Cerebellar nuclear complex (tissue), 1 donor: ENCODE results near the gene ASPSCR1.
"Not testable (repeated sequence)": the region's sequence is repeated elsewhere in the genome, so short reads cannot be mapped to it uniquely, and the experiment has no call there.

Experiments
- DNase-seq, 2 experiments: peaks; one replicate each; lab custom pipeline; 2025; lab: John Stamatoyannopoulos, UW

Gene ASPSCR1

DNA sequence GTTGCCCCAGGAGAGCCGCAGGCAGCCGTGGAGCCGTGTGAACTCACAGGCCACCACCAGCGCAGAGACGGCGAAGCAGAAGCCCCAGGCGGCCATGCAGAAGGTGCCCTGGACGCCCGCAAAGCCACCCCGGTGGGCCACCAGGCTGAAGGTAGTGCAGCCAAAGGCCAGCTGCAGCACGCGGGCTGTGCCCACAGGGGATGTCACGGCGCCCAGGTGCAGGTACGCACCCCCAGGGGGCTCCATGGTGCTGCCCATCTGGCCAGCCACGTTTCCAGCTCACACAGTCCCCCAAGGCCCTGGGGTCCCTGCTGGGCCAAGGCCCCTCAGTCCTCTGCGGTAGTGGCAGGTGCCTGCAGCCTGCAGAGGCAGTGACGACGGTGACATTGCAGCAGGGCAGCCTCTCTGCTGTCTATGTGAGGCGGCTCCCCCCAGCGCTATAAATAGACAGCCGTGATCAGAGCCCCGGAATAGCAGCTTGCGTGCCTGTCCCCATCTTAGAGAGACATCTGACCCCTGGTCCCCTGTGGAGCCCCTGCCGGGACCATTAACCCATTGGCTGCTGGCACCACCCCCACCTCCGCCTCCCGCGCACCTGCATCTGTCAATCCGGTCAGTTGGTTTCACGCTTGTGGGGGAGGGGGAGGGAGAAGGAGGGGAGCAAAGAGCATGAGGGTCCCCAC lies 35.8 kb upstream of the ASPSCR1 start:
- no peak for DNase-seq

DNA sequence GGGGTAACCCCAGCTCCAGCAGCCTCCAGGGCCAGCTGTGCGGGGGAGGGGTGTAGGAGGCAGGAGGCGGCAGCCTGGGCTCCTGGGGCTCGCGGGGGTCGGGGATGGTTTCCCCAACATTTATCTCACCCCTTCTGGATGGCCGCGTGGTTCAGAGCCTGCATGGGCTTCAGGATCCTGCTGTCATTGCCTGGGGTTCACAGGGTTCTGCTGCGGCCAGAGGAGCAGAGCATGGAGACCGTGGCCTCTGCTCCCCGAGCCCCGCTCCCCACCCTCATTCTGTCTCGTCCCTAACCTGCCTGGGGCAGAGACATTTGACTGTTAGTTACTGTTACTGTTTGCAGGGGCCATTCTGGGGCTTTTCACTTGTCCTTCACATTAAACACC lies 35.3 kb upstream of the ASPSCR1 start:
- DNase-seq: no peak

DNA sequence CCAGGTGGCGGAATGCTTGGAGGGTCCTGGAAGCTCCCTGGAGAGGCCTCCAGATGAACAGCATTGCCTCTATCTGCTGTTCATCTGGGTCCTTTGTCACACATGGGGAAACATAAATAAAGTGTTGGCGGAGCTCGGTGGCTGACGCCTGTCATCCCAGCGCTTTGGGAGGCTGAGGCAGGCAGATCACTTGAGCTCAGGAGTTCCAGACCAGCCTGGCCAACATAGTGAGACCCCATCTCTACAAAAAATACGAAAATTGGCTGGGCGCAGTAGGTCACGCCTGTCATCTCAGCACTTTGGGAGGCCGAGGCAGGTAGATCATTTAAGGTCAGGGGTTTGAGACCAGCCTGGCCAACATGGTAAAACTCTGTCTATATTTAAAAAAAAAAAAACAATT lies 32.6 kb upstream of the ASPSCR1 start:
- no peak for DNase-seq

DNA sequence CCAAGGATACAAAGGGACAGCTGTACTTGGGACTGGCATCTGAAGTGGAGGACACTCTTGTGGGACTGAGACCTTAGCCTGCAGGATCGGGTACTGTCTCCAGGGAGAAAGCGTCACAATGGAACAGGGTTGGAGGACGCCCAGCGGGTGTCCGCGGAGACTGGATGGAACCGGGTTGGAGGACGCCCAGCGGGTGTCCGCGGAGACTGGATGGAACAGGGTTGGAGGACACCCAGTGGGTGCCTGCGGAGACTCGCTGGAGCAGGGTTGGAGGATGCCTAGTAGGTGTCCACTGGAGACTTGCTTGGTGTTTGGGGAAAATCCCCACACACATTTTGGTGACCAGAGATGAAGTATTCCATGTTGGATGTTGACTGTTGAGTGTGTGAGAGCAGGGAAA lies 30.2 kb upstream of the ASPSCR1 start, which contains the start of gene MYADML2:
MYADML2 (minus strand) TSS at position 45 of the 400 bp plus-strand sequence. CDS start 5,492 bp downstream, outside the sequence.
- no peak for DNase-seq

DNA sequence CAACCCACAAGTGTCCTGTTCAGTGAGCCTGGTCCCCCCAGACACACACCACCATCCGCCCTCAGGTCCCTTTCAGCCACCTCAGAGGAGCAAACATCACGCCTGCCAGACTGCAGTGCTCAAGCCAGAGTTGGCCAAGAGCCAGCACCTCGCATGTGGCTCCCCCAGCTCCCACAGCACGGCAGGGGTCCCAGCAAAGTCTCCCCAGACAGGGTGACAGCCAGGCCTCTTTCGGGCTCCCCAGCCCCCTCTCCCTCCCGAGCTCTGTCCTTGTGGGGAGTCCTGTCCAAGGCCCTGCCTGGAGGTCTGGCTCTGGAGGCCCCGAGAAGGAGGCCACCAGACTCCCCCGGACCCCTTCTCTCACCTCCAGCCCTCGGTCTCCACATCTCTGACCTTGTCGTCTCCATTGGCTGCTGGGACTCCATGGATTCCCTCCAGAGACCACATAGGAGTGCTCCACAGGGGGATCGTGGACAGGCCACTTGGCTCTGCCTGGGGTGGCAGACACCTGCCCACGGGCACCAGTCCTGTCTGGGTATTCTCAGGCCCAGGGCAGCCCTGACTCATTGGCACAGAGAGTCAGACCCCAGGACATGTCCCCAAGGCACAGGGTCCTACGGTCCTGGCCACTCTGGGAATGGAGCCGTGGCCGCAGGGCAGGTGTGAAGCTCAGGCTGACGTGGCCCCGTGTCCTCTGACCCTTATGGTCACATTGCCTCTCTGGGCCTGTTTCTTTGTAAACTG lies 28.6 kb upstream of the ASPSCR1 start:
- no peak for DNase-seq

DNA sequence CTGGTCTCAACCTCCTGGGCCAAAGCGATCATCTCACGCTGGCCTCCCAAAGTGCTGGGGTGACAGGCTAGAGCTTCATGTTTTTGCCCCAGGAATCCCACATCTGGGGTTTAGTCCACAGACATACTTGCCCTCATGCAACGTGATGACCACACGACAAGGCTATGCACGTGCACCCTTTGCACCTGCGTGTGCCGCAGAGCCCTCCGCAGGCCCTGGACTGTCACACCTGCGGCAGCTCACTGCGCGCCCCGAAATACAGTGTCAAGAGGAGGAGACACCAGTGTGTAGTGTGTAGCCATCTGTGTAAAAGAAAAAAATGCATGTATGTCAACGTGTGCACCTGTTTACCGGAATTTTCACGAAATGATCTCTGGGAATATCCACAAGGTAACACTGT lies 26.9 kb upstream of the ASPSCR1 start:
- DNase-seq: no peak

DNA sequence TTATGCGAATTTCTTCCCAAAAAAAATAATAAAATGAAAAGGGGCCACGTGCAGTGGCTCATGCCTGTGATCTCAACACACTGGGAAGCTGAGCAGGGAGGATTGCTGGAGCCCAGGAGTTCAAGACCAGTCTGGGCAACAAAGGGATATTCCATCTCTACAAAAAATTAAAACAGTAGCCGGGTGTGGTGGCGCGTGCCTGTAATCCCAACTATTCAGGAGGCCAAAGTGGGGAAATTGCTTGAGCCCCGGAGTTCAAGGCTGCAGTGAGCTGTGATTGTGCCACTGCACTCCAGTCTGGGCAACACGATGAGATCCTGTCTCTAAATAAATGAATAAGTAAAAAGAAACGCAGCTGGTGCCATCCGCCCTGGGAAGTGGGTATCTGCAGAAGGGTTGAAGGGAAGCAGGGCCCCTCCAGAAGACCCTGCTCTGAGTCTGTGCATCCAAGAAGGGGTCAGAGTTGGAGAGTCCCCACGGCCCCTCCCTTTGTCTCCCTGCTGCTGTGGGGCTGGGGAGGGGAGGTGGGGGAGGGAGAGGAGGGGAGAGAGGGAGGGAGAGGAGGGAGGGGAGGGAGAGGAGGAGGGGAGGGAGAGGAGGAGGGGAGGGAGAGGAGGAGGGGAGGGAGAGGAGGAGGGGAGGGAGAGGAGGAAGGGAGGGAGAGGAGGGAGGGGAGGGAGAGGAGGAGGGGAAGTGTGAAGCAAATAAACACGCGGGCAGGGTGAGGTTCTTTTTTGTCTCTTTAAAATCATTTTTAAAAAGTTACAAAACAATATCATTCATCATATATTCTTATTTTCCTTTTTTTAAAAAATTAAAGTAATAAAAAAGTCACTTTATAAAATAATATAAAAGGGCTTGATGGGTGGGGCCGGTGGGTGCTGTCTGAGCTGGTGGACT lies 25.4 kb upstream of the ASPSCR1 start:
- DNase-seq: no peak

DNA sequence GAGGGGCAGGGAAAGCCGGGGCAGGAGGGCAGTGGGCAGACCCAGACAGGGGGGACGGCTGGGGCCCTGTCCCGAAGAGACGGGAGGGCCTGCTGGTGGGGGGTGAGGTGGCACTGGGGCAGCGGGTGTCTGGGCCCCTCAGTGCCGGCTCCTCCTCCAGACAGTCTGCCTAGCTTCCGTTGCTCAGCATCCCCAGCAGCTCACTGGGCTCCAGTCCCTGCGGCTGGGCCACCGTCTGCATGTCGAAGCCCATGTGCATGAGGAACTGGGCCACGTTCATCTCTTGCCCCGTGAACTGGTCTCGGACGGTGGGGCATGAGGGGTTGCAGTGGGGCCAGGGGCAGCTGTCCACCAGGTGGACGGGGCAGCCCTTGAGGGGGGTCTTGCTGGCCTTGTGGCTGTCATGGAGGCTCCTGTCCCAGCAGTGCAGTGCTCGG lies 24.6 kb upstream of the ASPSCR1 start:
- DNase-seq: no peak

DNA sequence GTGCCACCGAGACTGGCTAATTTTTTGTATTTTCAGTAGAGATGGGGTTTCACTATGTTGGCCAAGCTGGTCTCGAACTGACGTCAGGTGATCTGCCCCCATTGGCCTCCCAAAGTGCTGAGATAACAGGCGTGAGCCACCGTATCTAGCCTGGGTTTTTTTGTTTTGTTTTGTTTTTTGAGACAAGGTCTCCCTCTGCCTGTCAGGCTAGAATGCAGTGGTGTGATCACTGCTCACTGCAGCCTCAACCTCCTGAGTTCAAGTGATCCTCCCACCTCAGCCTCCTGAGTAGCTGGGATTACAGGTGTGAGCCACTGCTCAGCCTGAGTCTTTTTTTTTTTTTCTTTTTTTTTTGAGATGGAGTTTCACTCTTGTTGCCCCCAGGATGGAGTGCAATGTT lies 24.0 kb upstream of the ASPSCR1 start:
- not testable (repeated sequence) for DNase-seq

DNA sequence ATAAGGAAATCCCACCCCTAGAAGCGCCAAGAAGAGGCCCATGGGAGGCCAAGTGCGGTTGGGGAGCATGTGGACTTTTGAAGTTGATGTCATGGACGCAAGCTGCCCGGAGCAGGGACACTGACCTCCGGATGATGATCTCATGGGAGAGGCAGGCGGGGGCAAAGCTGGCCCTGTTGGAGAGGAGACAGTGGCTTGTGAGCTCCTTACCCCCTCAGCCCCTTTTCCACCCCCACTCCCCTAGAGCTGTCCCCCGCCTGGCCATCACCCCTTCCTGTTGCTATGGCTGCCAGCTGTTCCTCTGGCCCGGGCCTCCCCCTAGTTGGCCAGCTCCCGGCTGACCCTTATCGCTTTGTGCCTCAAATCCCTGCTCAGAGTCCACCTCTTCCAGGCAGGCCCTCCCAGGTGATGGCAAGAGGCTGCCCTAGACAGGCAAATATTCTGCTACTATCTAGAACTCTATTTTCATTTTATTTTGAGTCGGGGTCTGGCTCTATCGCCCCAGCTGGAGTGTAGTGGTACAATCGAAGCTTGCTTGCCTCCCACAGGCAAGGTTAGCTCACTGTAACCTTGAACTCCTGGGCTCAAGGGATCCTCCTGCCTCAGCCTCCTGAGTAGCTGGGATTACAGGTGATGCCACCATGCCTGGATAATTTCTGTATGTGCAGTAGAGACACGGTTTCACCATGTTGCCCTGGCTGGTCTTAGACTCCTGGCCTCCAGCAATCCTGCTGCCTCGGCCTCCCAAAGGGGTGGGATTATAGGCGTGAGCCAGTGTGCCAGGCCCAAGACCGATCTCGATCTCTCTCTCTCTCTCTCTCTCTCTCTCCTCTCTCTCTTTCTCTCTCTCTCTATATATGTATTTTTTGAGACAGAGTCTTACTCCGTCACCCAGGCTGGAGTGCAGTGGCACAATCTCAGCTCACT lies 23.0 kb upstream of the ASPSCR1 start:
- DNase-seq: no peak

DNA sequence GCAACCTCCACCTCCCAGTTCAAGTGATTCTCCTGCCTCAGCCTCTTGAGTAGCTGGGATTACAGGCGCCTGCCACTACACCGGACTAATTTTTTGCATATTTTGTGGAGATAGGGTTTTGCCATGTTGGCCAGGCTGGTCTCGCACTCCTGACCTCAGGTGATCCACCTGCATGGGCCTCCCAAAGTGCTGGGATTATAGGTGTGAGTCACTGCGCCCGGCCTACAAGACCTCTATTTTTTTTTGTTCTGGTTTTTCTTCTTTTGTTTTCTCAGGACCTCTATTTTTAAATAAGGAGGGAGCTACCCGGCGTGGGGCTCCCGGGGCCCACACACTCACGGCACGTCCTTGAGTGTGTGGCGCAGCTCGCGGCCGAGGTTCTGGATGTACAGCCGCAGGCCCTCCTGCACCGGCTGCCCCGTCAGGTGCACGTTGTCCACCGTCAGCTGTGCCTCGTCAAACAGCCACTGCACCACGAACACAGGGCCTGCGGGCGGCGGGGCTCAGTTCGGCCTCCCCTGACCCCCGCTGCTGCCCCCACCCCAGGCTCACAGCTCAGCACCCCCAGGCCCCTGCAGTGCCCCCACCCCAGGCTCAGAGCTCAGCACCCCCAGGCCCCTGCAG lies 22.3 kb upstream of the ASPSCR1 start:
- no peak for DNase-seq

DNA sequence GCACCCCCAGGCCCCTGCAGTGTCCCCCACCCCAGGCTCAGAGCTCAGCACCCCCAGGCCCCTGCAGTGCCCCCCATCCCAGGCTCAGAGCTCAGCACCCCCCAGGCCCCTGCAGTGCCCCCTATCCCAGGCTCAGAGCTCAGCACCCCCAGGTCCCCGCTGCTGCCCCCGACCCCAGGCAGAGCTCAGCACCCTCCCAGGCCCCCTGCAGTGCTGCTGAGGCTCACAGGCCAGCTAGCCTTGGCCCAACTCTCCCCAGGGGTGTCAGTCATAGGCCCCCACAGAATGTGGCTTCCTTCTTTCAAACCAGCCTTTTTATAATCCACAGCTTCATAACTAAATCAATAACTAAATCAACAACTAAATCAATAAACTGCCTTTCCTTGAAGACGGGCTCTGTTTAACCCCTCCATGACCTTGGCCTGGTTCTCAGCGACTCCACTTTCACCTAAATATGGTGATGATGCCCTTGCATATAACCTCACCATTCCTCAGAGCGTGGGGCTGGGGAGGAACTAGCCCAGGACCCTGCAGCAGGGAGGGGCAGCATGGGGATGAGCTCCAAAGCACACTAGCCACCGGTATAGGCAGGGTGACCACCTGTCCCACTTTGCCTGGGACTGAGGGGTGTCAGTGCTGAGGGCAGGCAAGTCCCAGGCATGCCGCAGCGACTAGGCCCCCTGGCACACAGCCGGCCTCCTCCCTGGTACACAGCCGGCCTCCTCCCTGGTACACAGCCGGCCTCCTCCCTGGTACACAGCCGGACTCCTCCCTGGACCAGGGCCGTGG lies 21.5 kb upstream of the ASPSCR1 start:
- DNase-seq: no peak

DNA sequence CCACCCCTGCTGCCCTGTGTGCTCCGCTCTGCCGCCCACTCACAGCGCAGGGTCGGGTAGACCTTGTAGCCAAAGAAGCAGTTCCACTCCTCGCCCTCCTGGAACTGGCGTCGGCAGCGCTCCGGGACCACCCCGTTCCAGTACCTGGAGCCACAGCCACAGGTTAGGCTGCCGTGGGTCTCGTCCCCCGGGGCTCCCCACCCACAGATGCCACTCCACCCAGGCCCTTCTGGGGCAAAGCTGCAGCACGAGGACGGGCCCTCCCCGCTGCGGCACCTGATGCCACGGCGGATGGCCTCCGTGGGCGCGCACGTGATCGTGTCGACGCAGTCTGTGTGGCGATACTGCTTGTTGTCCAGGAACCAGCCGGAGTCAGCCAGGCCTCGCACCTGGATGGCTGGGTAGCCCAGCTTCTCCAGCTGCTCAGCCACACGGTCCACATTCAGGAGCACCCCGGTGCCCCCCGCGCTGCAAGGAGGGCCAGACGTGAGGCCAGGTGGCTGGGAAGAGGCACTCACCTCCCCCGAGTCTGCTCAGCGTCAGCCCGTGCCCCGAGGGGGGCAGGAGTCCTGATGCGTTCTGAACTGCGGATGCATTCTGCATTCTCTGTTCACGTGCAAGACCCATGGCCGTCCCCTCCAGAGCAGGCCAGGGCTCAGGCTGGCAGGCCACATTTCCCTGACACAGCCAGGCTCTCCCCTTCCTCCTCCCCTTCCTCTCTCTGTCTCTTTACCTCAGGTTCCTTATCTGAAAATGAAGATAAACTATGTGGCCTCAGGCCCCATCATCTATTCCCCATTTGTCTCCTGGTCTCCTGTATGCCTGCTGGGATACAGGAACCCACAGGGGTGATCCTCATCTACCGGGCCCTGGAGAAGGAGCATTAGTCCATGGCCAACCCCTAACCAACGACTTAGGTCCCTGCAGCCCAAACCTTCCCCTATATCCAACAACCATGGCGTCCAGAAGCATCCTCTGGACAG lies 20.5 kb upstream of the ASPSCR1 start:
- no peak for DNase-seq

DNA sequence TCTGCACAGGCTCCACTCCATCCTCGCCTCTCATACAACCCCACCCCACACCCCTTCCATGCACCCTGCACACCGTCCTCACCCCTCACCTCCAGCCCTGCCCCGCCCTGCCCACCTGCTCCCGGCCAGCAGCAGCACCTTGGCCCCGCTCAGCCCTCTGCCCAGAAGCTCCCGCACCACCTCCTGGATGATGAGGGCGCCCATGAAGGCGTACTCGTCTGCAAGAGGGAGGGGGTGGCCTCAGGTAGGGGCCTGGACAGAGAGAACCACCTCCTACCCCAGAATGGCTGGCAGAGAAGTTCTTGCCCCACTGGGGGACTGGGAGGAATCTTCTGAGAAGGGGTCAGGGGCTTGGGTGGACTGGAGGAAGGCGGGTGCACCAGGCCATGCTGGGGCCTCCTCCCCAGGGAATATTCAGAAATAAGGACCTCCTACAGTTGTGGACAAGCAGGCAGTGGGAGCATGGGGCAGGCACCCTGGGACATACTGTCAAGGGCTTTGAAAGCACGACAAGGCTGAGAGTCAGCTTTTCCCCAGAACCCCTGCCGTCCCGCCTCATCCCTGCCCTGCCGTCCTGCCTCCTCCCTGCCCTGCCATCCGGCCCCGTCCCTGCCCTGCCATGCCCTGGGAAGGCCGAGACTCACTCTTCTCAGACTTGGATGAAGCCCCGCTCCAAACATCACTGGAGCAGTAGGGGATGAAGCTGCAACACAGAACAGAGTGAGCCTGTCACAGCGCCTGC lies 19.6 kb upstream of the ASPSCR1 start:
- DNase-seq: no peak

DNA sequence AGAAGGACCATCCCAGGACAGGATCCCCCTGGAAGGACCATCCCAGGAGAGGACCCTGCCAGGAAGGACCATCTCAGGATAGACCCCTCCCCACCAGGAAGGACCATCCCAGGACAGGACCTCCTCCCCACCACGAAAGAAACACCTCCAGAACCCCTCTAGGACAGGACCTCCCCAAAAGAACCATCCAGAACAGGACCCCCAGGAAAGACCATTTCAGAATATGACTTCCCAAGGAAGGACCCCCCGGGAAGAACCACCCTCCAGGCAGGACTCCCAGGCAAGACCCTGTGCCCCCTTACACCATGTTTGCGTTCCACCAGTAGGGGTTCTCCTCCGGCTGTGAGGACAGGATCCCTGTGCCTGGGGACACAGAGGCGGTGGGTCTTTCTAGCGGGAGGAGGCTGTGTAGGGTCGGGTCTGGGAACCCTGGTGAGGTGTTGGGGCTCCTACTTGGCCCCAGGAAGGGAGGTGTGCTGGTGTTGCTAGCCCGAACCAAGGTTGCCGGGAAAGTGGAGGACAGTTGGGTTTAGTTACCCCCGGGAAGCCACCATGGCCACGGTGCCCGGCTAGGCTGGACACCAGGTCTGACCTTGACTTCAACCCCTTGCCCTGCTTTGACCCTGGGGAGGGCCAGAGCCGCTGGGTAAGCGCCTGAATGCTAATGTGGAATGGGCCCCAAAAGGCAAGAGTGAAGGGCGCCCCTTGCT lies 18.6 kb upstream of the ASPSCR1 start:
- DNase-seq: no peak

DNA sequence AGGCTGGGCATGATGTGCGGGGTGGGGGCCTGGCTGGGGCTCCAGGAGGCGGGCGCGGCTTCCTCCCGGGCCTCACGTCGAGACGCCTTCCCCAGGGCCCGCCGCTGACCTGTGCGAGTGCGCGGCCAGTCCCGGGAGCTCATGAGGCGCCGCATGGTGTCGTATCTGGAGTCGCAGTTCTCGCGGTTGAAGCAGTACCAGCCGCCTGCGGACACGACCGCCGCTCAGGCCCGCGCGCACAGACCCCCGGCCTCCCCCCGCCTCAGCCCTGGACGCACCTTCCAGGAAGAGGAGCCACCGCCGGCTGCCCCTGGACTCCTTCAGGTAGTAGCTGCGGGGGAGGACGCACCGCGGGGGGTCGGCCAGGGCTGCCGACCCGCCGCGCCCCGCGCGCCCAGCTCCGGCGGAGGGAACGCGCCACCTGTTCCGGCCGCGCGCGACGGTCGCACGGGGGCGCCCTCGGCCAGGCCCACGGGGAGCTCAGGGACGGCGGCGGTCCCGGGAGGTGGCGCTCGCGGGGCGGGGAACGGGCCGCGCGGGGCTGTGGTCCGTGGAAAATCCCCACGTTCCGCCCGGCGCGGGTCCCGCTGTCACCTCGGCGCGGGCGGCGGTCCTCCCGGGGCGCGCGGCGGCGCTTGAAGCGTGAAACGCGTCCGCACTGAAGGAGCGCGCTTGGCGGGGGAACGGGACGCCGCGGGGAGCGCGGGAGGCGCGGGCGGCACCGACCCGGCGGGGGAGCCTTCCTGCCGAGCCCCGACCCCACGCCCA lies 17.9 kb upstream of the ASPSCR1 start:
- DNase-seq: no peak
